ENCODE measurements around the gene LRRC28.

LRRC28 gene

DNA sequence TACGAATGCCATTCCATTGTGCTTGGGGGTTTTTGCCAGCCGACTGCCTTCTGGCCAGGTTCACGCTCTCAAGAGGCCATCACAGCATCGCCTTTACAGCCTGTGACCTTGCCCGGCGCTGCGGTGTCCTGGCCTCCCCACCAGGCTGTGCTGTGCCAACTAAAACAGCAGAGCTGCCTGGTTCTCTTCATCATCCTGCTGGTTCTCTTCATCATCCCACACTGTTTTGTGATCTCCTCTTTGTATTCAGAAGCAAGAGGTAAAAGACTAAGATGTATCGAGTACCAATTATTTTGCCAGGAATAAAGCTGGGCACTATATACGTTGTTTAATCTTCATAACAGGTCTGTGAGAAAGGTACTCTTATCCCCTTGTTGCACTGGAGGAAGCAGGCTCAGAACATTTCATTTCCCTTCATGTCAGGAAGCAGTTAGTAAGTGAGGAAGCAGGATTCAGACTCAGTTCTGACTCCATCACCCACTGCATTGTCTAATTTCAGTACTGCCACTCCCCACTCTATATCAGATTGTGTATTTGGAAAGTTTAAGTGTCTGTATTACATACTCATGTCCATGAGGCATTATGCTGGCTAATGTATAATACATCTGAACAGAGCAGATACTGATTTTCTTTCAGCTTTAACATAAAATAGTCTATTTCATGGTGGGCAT lies 92.7 kb downstream of the LRRC28 start:
- no peak for TF ChIP-seq JUND (IDR thresholded peaks at IDR 0.05; ENCODE audit: low read depth)
- in situ Hi-C loops (cut with HindIII; ENCODE audit: low pct_unique_long_range_greater_than_20kb, low sequenced_read_pairs): no loop called here
- no peak for DNase-seq (ENCODE audit: low read depth in 1 of 2, low spot score in 1 of 2)

DNA sequence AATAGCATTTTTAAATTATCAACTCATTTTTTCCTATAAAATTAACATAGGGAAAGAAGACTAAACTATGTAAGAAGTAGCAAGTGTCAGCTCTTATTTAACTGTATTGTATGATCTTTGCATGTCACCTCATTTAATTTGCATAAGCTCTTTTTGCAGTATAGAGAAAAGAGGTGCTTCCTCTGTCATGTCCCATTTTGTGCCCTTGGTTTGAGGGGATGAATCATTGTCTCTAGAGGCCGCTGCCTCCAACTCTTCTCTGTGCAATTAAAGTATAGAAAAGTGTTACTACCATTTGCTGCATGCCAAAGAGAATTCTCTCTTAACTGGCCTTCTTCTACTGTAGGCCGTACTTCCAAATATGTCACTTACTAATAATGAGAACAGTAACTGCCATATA lies 93.4 kb downstream of the LRRC28 start:
- in situ Hi-C loops (cut with HindIII; ENCODE audit: low pct_unique_long_range_greater_than_20kb, low sequenced_read_pairs): no loop called here
- TF ChIP-seq JUND (IDR thresholded peaks at IDR 0.05; ENCODE audit: low read depth): no peak
- DNase-seq (ENCODE audit: low read depth in 1 of 2, low spot score in 1 of 2): no peak

DNA sequence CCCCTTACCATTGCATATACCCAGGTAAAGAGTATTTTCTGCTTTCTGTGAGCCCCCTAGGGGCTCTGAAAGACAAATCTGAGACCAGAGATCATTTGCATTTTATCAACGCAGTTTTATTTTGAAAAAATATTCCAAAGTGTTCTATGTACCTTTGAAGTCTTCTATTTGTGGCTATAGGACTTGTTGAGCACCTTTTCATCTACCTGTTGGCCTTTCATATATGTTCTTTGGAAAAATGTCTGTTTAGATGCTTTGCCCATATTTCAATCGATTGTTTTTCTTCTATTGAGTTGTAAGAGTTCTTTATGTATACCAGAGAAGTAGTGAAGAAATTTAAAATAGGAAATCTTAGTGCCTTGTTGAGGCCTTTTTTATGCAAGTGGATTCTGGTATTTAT lies 94.0 kb downstream of the LRRC28 start:
- no peak for DNase-seq (ENCODE audit: low read depth in 1 of 2, low spot score in 1 of 2)
- in situ Hi-C loops (cut with HindIII; ENCODE audit: low pct_unique_long_range_greater_than_20kb, low sequenced_read_pairs): no loop called here
- no peak for TF ChIP-seq JUND (IDR thresholded peaks at IDR 0.05; ENCODE audit: low read depth)

DNA sequence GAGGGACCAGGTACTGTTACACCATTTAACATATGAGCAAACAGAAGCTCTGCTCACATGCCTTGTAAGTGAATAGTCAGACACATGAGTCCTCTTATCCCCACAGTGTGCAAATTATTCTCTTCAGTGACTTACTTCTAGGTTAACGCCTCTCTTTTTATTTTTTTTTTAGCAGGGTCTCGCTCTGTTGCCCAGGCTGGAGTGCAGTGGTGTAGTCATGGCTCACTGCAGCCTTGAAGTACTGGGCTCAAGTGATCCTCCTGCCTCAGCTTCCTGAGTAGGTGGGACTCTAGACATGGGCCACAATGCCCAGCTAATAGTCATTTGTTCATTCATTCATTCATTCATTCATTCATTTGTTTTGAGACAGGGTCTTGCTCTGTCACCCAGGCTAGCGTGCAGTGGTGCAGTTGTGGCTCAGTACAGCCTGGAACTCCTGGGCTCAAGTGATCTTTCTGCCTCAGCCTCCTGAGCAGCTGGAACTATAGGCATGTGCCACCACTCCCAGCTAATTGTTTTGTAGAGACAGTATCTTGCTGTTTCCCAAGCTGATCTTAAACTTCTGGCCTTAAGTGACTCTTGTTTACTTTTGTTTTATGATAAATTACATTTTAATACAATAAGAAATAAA lies 94.7 kb downstream of the LRRC28 start:
- TF ChIP-seq JUND (IDR thresholded peaks at IDR 0.05; ENCODE audit: low read depth): no peak
- in situ Hi-C loops (cut with HindIII; ENCODE audit: low pct_unique_long_range_greater_than_20kb, low sequenced_read_pairs): no loop called here

DNA sequence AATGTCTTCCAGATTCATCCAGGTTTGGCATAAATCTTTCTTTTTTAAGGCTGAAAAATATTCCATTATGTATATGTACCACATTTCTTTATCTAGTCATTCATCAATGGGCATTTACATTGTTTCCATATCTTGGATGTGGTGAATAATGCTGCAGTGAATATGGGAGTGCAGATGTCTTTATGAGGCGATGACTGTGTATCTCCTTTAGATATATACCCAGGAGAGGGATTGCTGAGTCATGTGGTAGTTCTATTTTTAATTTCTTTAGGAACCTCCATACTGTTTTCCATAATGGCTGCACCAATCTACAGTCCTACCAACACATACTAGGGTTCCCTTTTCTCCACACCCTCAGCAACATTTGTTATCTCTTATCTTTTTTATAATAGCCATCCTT lies 96.3 kb downstream of the LRRC28 start:
- DNase-seq (ENCODE audit: low read depth in 1 of 2, low spot score in 1 of 2): no peak
- no peak for TF ChIP-seq JUND (IDR thresholded peaks at IDR 0.05; ENCODE audit: low read depth)
- in situ Hi-C loops (cut with HindIII; ENCODE audit: low pct_unique_long_range_greater_than_20kb, low sequenced_read_pairs): no loop called here

More for the DNA sequence above, 94.7 kb downstream of the LRRC28 start:
- no peak for DNase-seq (ENCODE audit: low read depth in 1 of 2, low spot score in 1 of 2)

DNA sequence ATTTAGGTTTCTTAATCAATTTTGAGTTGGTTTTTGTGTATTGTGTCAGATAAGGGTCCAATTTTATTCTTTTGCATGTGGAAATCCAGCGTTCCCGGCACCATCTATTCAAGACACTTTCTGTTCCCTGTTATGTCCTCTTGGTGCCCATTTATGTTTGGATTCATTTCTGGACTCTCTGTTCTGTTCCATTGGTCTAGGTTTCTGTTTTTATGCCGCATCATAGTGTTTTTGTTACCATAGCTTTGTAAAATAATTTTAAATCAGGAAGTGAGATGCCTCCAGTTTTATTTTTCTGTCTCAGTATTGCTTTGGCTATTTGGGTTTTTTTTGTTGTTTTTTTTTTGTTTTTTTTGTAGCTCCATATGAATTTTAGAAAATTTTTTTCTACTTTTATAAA lies 97.1 kb downstream of the LRRC28 start:
- DNase-seq (ENCODE audit: low read depth in 1 of 2, low spot score in 1 of 2): no peak
- TF ChIP-seq JUND (IDR thresholded peaks at IDR 0.05; ENCODE audit: low read depth): no peak
- in situ Hi-C loops (cut with HindIII; ENCODE audit: low pct_unique_long_range_greater_than_20kb, low sequenced_read_pairs): no loop called here

DNA sequence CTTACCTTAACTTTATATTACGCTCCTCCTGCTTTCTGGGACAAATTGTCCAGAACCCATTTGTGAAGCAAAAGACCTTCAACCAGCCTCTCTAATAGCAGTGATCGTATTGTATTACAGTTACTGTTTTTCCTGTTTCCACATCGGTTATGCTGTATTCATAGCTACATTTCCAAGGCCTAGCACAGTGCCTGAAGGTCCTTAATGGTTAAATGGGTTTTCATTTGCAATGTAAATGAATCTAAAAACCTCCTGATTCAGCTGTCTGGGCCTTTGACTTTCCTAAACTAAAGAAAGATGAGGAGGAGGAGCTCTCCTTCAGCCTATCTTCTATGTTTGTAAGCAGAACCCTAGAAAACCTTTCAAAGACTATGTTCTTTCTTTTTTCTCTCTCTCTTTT lies 99.1 kb downstream of the LRRC28 start:
- no peak for DNase-seq (ENCODE audit: low read depth in 1 of 2, low spot score in 1 of 2)
- in situ Hi-C loops (cut with HindIII; ENCODE audit: low pct_unique_long_range_greater_than_20kb, low sequenced_read_pairs): no loop called here
- TF ChIP-seq JUND (IDR thresholded peaks at IDR 0.05; ENCODE audit: low read depth): no peak

DNA sequence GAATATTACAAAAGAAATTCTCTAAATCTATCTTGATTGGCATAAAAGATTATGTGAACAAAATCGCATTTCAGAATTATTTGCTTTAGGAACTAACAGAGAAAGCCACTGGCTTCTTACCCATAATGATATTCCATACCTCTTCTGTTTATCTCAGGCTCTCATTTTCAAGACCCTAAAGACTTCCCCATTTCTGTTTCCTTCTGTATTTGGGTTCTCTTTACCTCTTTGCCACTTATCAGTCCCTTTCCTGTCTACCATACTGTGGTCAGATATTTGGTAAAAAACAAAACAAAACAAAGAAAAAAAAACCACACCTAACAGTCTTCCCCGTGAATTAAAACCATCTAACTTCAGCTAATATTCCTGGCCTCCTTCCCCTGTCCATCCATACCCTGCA lies 108.5 kb downstream of the LRRC28 start:
- no peak for DNase-seq (ENCODE audit: low read depth in 1 of 2, low spot score in 1 of 2)
- TF ChIP-seq JUND (IDR thresholded peaks at IDR 0.05; ENCODE audit: low read depth): no peak
- in situ Hi-C loops (cut with HindIII; ENCODE audit: low pct_unique_long_range_greater_than_20kb, low sequenced_read_pairs): no loop called here

DNA sequence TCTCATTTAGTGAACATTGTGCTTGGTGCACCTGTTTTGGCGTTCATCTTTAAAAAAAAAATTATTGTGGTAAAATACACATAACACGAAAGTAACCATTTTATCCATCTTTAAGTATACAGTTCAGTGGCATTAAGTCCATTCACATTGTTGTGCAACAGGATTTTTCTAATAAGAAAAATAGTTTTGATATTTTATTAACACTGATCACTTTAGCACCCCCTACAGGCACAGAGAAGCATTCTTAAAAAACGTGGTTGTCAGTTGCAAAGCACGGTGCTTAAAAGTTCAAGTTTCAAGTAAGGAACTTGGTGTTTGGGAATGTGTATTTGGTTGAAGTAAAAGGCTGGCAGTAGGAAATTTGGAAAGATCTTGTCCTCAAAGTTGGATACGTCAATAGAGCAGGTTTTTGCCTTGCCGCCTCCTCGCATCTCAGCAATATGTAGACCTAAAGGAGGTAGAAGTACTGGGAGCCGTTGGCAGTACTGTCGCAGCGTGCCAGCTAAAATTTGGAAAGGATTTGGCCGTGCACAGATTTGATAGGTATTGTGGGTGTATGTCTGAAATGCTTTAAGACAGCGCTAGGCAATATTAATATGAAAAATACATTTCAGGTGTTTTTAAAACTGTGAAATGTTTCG lies 110.4 kb downstream of the LRRC28 start:
- peak in 1 of 2 experiments; percentile 13 for DNase-seq (ENCODE audit: low read depth in 1 of 2, low spot score in 1 of 2)
- in situ Hi-C loops (cut with HindIII; ENCODE audit: low pct_unique_long_range_greater_than_20kb, low sequenced_read_pairs): no loop called here
- no peak for TF ChIP-seq JUND (IDR thresholded peaks at IDR 0.05; ENCODE audit: low read depth)

DNA sequence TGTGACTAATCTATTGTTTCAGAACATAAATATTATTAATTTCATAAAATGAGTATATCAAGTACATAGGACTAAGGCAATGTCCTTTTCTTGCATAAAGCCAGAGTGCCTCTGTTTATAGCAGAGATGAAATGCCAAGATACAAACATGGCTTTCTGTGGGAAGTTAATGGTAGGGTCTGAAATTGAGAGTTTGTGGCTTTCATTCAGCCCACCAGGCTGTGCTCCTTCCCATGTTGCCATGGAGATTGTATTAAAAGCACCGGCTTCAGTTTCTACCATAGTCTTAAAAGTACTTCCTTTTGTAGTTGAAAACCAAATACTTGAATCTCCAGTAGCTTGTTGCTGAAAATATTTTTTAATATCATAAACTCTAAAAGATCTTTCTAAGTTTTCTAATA lies 114.0 kb downstream of the LRRC28 start:
- in situ Hi-C loops (cut with HindIII; ENCODE audit: low pct_unique_long_range_greater_than_20kb, low sequenced_read_pairs): no loop called here
- TF ChIP-seq JUND (IDR thresholded peaks at IDR 0.05; ENCODE audit: low read depth): no peak
- no peak for DNase-seq (ENCODE audit: low read depth in 1 of 2, low spot score in 1 of 2)

DNA sequence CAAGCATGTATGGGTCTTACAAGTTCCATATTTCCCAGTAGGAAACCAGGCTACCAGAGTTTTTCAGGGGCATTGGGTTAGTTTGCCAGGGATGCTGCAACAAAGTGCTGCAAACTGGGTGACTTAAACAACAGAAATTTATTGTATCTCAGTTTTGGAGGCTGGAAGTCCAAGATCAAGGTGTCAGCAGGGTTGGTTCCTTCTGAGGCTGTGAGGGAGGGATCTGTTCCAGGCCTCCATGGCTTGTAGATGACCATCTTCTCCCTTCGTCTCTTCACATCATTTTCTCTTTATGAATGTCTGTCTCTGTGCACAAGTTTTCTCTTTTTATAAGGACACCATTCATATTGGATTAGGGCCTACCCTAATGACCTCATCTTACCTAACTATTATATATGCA lies 114.7 kb downstream of the LRRC28 start:
- in situ Hi-C loops (cut with HindIII; ENCODE audit: low pct_unique_long_range_greater_than_20kb, low sequenced_read_pairs): no loop called here
- TF ChIP-seq JUND (IDR thresholded peaks at IDR 0.05; ENCODE audit: low read depth): no peak
- no peak for DNase-seq (ENCODE audit: low read depth in 1 of 2, low spot score in 1 of 2)

DNA sequence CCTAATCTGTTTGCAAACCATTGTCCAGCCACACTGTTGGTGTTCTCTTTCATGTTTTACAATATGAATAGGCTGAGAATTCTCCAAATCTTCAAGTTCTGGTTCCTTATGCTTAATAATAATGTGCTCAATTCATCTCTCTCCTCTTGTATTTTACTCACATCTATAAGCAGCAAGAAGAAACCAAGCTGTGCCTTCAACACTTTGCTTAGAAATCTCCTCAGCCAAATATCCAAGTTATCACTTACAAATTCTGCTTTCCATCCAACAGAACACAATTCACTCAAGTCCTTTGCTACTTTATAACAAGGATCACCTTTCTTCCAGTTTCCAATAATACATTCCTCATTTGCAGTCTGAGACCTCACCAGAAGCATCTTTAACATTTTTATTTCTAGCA lies 117.5 kb downstream of the LRRC28 start:
- no peak for DNase-seq (ENCODE audit: low read depth in 1 of 2, low spot score in 1 of 2)
- in situ Hi-C loops (cut with HindIII; ENCODE audit: low pct_unique_long_range_greater_than_20kb, low sequenced_read_pairs): no loop called here
- TF ChIP-seq JUND (IDR thresholded peaks at IDR 0.05; ENCODE audit: low read depth): no peak

DNA sequence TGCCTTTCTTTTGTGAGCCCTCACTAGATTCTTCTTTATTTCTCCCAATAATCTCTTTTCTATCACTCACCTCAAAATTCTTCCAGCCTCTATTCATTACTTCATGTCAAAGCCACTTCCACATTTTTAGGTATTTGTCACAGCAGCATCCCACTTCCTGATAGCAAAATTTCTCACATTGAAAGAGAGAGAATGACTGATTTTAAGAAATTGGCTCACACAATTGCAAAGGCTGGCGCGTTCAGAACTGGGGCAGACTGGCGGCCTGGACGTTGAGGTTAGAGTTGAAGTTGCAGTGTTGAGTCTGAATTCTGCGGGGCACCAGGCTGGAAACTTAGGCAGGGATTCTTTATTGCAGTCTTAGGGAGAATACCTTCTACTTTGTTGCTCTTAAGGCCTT lies 117.9 kb downstream of the LRRC28 start:
- in situ Hi-C loops (cut with HindIII; ENCODE audit: low pct_unique_long_range_greater_than_20kb, low sequenced_read_pairs): no loop called here
- DNase-seq (ENCODE audit: low read depth in 1 of 2, low spot score in 1 of 2): no peak
- TF ChIP-seq JUND (IDR thresholded peaks at IDR 0.05; ENCODE audit: low read depth): no peak
